HepG2 (cell line): ENCODE results near the gene SLC51B. TPM values are rescaled to one million over a fixed set of nuclear protein-coding genes. Genes with fewer than 3 reads are reported as not detected.
"Not testable (repeated sequence)": the region's sequence is repeated elsewhere in the genome, so short reads cannot be mapped to it uniquely, and the experiment has no call there.

Experiments used
- ATAC-seq: fragments of 200-7000 bp; cut with Tn5 transposase; 3 replicates; pipeline ENCODE4 v1.9.1; 2020; ENCODE audit warnings: mild to moderate bottlenecking, moderate library complexity
- BruUV-seq: library from RNA; stranded (reverse); fragments of 400-500 nt; replicated peaks from 2 replicates; lab custom pipeline; 2021; lab: Mats Ljungman, UMichigan
- CTCF ChIA-PET: fragments of 300-600 bp; formaldehyde crosslinking; extraction: SDS; loops from one replicate; lab custom pipeline; 2021; ENCODE audit warnings: low total read pairs, inconsistent platforms, low intra/inter-chr PET ratio; lab: Yijun Ruan, JAX
- POLR2A ChIA-PET: fragments of 350-600 bp; sonication (Branson Sonifier 250); formaldehyde crosslinking; loops from one replicate; lab custom pipeline; 2020; ENCODE audit warnings: antibody characterized with exemption, inconsistent platforms; lab: Yijun Ruan, JAX
- DNase-seq: peaks from one replicate; pipeline ENCODE4 v3.0.0-alpha.2; 2015; ENCODE audit warnings: low spot score
- FAIRE-seq: peaks from 3 replicates; lab custom pipeline; 2011; peaks lifted over from hg19 to GRCh38; lab: Jason Lieb, UNC
- H2AFZ ChIP-seq: one replicate; pipeline ENCODE4 v1.6.1; 2011; ENCODE audit warnings: low read length, inconsistent platforms
- H3K27ac ChIP-seq: fragments of 300-600 bp; 3 replicates; pipeline ENCODE4 v1.8.0; 2011; ENCODE audit warnings: mixed run types, mild to moderate bottlenecking, mixed read lengths, low read length, inconsistent platforms; ENCODE audit not compliant: insufficient read depth; ENCODE audit errors: extremely low read length
- H3K27me3 ChIP-seq, 2 experiments: fragments of 200-600 bp in 1 of 2; 2 replicates in 1 of 2; 3 replicates in 1 of 2; pipeline versions ENCODE4 v1.6.0 to v1.8.0; 2011; ENCODE audit warnings: low read length in 2 of 2, mild to moderate bottlenecking in 2 of 2, moderate library complexity in 2 of 2, inconsistent platforms in 1 of 2; ENCODE audit not compliant: insufficient read depth in 2 of 2, control insufficient read depth in 1 of 2
- H3K36me3 ChIP-seq, 2 experiments: fragments of 200-600 bp in 1 of 2; replicated peaks in 1 of 2; 2 replicates in 1 of 2; 3 replicates in 1 of 2; pipeline versions ENCODE4 v1.5.1 to v1.8.0; 2011; ENCODE audit warnings: low read length in 2 of 2, inconsistent platforms in 1 of 2; ENCODE audit not compliant: insufficient read depth in 2 of 2, control insufficient read depth in 1 of 2
- H3K4me1 ChIP-seq: 2 replicates; pipeline ENCODE4 v1.5.1; 2012; ENCODE audit warnings: low read length, inconsistent platforms; ENCODE audit not compliant: insufficient read depth
- H3K4me2 ChIP-seq: 2 replicates; pipeline ENCODE4 v1.6.0; 2011; ENCODE audit warnings: low read depth, low read length, inconsistent platforms
- H3K4me3 ChIP-seq, 3 experiments: fragments of 200-600 bp in 1 of 3; sonication (generic), shearing (Covaris generic) in 1 of 3; replicated peaks in 1 of 3; 2 replicates each; pipeline ENCODE4 v1.5.1; 2011 to 2016; ENCODE audit warnings: low read length in 3 of 3, inconsistent platforms in 2 of 3, low read depth in 2 of 3, mild to moderate bottlenecking in 2 of 3, control low read depth in 1 of 3, mixed read lengths in 1 of 3; ENCODE audit not compliant: insufficient read depth in 1 of 3
- H3K79me2 ChIP-seq: one replicate; pipeline ENCODE4 v1.6.1; 2011; ENCODE audit warnings: low read length, inconsistent platforms; ENCODE audit not compliant: insufficient read depth
- H3K9ac ChIP-seq: 2 replicates; pipeline ENCODE4 v1.6.0; 2011; ENCODE audit warnings: mild to moderate bottlenecking, low read depth, low read length, inconsistent platforms; ENCODE audit not compliant: insufficient read depth
- H3K9me3 ChIP-seq: 2 replicates; pipeline ENCODE4 v1.5.1; 2012; ENCODE audit warnings: mild to moderate bottlenecking, low read length
- H4K20me1 ChIP-seq: 2 replicates; pipeline ENCODE4 v1.6.0; 2011; ENCODE audit warnings: inconsistent platforms, mild to moderate bottlenecking, low read length, moderate library complexity; ENCODE audit not compliant: insufficient read depth
- ARID5B ChIP-seq: IDR thresholded peaks from 2 replicates; pipeline ENCODE4 v1.4.0; 2020; ENCODE audit warnings: mild to moderate bottlenecking, missing genetic modification reagents
- ATF4 ChIP-seq, 2 experiments: fragments of 450-650 bp in 1 of 2; sonication (generic) in 1 of 2; formaldehyde crosslinking; IDR thresholded peaks; 2 replicates each; pipeline versions ENCODE4 v1.5.0 to v1.8.0; 2020 to 2022; ENCODE audit warnings: mild to moderate bottlenecking in 1 of 2, missing genetic modification reagents in 1 of 2
- DRAP1 ChIP-seq: IDR thresholded peaks from 2 replicates; pipeline ENCODE4 v1.6.1; 2016; ENCODE audit warnings: missing genetic modification reagents, missing compliant biosample characterization
- FOXK1 ChIP-seq: sonication (generic); formaldehyde crosslinking; IDR thresholded peaks from 2 replicates; pipeline ENCODE4 v1.4.0; 2020; ENCODE audit warnings: low read depth, missing genetic modification reagents, borderline replicate concordance
- HNF1B ChIP-seq: sonication (generic); formaldehyde crosslinking; IDR thresholded peaks from 2 replicates; pipeline ENCODE4 v1.5.1; 2020; ENCODE audit warnings: mild to moderate bottlenecking, moderate library complexity, missing genetic modification reagents
- KDM6A ChIP-seq: IDR thresholded peaks from 2 replicates; pipeline ENCODE4 v1.6.1; 2016; ENCODE audit warnings: low read depth
- LCORL ChIP-seq, 2 experiments: fragments of 450-650 bp in 1 of 2; sonication (generic) in 1 of 2; formaldehyde crosslinking in 1 of 2; IDR thresholded peaks; 2 replicates each; pipeline versions ENCODE4 v1.5.0 to v1.6.1; 2017 to 2020; ENCODE audit warnings: antibody characterized with exemption in 1 of 2, missing genetic modification reagents in 1 of 2
- MAX ChIP-seq: IDR thresholded peaks from 2 replicates; pipeline ENCODE4 v1.6.1; 2012; ENCODE audit warnings: inconsistent platforms
- MYC ChIP-seq: sonication (generic); formaldehyde crosslinking; IDR thresholded peaks from 2 replicates; pipeline ENCODE4 v1.9.0; 2021; ENCODE audit warnings: missing genetic modification reagents, borderline replicate concordance
- RXRB ChIP-seq: IDR thresholded peaks from 2 replicates; pipeline ENCODE4 v1.6.1; 2016; ENCODE audit warnings: borderline replicate concordance, missing genetic modification reagents, missing compliant biosample characterization
- SOX5 ChIP-seq: IDR thresholded peaks from 2 replicates; pipeline ENCODE4 v1.6.1; 2016; ENCODE audit warnings: borderline replicate concordance
- ZNF574 ChIP-seq: sonication (generic); formaldehyde crosslinking; IDR thresholded peaks from 2 replicates; pipeline ENCODE4 v1.4.0; 2020; ENCODE audit warnings: missing genetic modification reagents
- ZNF652 ChIP-seq: IDR thresholded peaks from 2 replicates; pipeline ENCODE4 v1.6.1; 2016; ENCODE audit warnings: low read depth, borderline replicate concordance
- WGBS: methylation state at CpG from one replicate; pipeline ENCODE4 v1.1.6; 2017; ENCODE audit warnings: low lambda C conversion rate; 5-methylcytosine and 5-hydroxymethylcytosine counted together
- in situ Hi-C: cut with HindIII; loops from 2 replicates; pipeline ENCODE4 v1.10.0; 2017; ENCODE audit warnings: low pct_unique_long_range_greater_than_20kb; ENCODE audit not compliant: extremely low pct_ligation_motif_present
- intact Hi-C: fragments of 100-400 bp; cut with micrococcal nuclease; formaldehyde crosslinking; loops from one replicate; pipeline ENCODE4 v1.10.0; 2022; ENCODE audit not compliant: unreplicated experiment
- polyA plus RNA-seq, 8 experiments: library from polyadenylated mRNA; depleted of rRNA in 3 of 8; stranded (reverse) in 7 of 8; unstranded in 1 of 8; fragments of >200 nt; fragmentation: Illumina TruSeq in 4 of 8; extraction: Trizol in 4 of 8; gene quantifications; 2 replicates each; pipeline versions ENCODE4 v1.2.1 to v1.2.3, GENCODE V29; 2011 to 2016; ENCODE audit warnings: low read depth in 4 of 8, missing spikeins in 1 of 8, mixed read lengths in 1 of 8; ENCODE audit not compliant: insufficient read depth in 1 of 8
- total RNA-seq, 5 experiments: library from RNA; depleted of rRNA; stranded (reverse); fragments of >200 nt; fragmentation: Illumina TruSeq; extraction: Trizol; gene quantifications; 2 replicates each; pipeline ENCODE4 v1.2.3, GENCODE V29; 2016; ENCODE audit warnings: low read depth in 1 of 5

SLC51B gene
- total and polyA plus RNA-seq, 2 of the 13 experiments (the other 11 are each of a cell fraction or from before 2014, with no cell fraction given): 14.9 to 17.1 TPM

GRCh38 chr15:65044218-65044617, 969 bp upstream of the SLC51B start:
- peaks cover 90% of the 10 kb centered on the region for H3K4me1 ChIP-seq
- ATAC-seq (peak; percentile 84), FAIRE-seq (peak; percentile 57), DNase-seq (peak; percentile 95)
- H4K20me1 ChIP-seq; H3K9me3 ChIP-seq; H3K79me2 ChIP-seq; H3K27me3 ChIP-seq; in situ Hi-C loops; H2AFZ ChIP-seq; BruUV-seq; intact Hi-C loops; H3K36me3 ChIP-seq; TF ChIP-seq LCORL (IDR thresholded peaks at IDR 0.05): not testable (repeated sequence)
- peak overlapping the region; percentile 75 for H3K4me2 ChIP-seq
- CTCF ChIA-PET: interaction anchor here (1.0 kb wide), 1 partner anchor 10 kb away, joined by 3 read pairs; no protein-coding TSS in a partner anchor
- peak overlapping the region; percentile 40; the same call in 1 of the 2 replicates for H3K9ac ChIP-seq
- 2% methylated on average over 5 of the region's 5 CpGs for WGBS
- peak overlapping the region in 2 of 3 experiments; percentile 18 to 32; a peak in 3 of 6 replicates for H3K4me3 ChIP-seq
- peak overlapping the region; percentile 89 for H3K27ac ChIP-seq
- POLR2A ChIA-PET: interaction anchor here (0.6 to 2.1 kb wide), 10 partner anchors 10 to 334 kb away, joined by 3 to 8 read pairs (median 5); partner anchors contain the start of genes CLPX, PARP16, PDCD7 and RNU5B-1
- peak; percentile 67; the same call in 1 of the 2 replicates for TF ChIP-seq ARID5B (CRISPR knock-in tag)
- TF ChIP-seq FOXK1: 0 out of 2 replicates have a peak, but pooled peaks have one; percentile 14
- 0 out of 2 replicates have a peak, but pooled peaks have one; percentile 3 for TF ChIP-seq ZNF652 (CRISPR knock-in tag)
- TF ChIP-seq ATF4 (CRISPR knock-in tag; IDR thresholded peaks at IDR 0.05): peak in 1 of 2 experiments; percentile 48; a peak in 1 of 4 replicates
- peak; percentile 95 for TF ChIP-seq HNF1B (CRISPR knock-in tag)
- 0 out of 2 replicates have a peak, but pooled peaks have one; percentile 9 for TF ChIP-seq ZNF574
- TF ChIP-seq SOX5: peak; percentile 51; the same call in 1 of the 2 replicates
- TF ChIP-seq KDM6A (CRISPR knock-in tag): peak; percentile 48; the same call in 1 of the 2 replicates
- peak; percentile 38; the same call in 1 of the 2 replicates for TF ChIP-seq DRAP1 (CRISPR knock-in tag)
- TF ChIP-seq RXRB (CRISPR knock-in tag): peak; percentile 44; the same call in 1 of the 2 replicates
- TF ChIP-seq MYC (CRISPR knock-in tag): peak; percentile 7; the same call in 1 of the 2 replicates
- 0 out of 2 replicates have a peak, but pooled peaks have one; percentile 12 for TF ChIP-seq MAX
- peak; percentile 66 for TF ChIP-seq LCORL (CRISPR knock-in tag; IDR thresholded peaks at IDR 0.05)
